ENCODE data around the gene LAMB1. TPM values are rescaled to one million over a fixed set of nuclear protein-coding genes. Genes with fewer than 3 reads are reported as not detected.
"Not testable (repeated sequence)": the region's sequence is repeated elsewhere in the genome, so short reads cannot be mapped to it uniquely, and the experiment has no call there.

The LAMB1 gene
- total RNA-seq, 2 donors from 2014 or later = not detected

DNA sequence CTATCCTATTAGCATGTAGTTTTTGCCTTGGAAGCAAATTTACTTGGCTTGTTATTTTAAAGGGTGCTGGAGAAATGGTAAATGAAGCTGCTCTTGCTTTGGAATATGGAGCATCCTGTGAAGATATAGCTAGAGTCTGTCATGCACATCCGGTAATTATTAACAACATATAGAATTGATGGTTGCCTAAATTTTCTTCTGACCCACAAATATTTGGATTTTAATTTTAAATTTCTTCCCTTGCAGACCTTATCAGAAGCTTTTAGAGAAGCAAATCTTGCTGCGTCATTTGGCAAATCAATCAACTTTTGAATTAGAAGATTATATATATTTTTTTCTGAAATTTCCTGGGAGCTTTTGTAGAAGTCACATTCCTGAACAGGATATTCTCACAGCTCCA lies 84.0 kb downstream of the LAMB1 start:
- H3K27me3 Mint-ChIP-seq = no peaks in the 10 kb centered on the region
- H3K4me1 Mint-ChIP-seq = peaks cover 26% of the 10 kb centered on the region
- no peak for ATAC-seq
- H3K4me3 Mint-ChIP-seq = no peak overlapping the region
- H3K27ac Mint-ChIP-seq = peak overlapping the region; percentile 83
- no peaks in the 10 kb centered on the region for H3K9me3 ChIP-seq (ENCODE audit: control insufficient read depth, low read length, poor library complexity, severe bottlenecking)
- H3K36me3 Mint-ChIP-seq (ENCODE audit: low read depth) = peaks cover 7% of the 10 kb centered on the region
- DNase-seq = no peak

DNA sequence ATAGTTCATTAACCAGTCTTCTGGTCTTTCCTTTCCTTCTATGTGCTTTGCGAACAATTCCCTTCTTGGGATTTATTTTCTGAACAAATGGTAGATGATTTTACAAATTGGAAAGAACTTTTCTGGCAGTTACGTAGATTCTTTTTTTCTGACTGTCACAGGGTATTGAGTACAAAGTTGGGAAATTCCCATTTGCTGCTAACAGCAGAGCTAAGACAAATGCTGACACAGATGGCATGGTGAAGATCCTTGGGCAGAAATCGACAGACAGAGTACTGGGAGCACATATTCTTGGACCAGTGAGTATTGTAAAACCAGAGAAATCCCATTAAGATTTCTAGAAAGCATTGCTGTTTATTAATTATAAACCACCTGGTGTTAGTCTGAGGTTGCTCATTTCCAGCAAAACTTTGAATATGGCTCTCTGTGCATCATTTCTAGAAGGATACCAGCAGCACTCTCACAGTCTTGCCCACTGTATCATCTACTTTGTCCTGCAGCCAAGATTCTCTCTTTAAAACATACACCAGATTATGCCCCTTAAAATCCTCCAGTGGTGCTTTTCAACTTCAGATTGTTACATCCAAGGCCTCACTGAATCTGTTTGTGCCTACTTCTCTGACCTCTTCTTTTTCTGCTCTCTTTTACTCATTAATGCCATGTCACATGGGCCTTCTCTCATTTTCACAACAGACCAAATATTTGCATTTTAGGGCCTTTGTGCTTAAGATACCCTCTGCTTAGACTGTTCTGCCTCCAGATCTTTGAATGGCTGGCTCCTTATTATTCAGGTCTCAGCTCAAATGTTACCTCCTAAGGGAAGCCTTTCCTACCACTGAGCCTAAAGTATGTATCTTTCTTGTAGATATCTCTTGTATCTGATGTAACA lies 85.0 kb downstream of the LAMB1 start:
- DNase-seq = no peak
- Mint-ChIP-seq H3K27me3 (no peaks in the 10 kb centered on the region), H3K4me1 (peaks cover 20% of the 10 kb centered on the region), H3K36me3 (ENCODE audit: low read depth) (peaks cover 10% of the 10 kb centered on the region), H3K4me3 (no peak overlapping the region), H3K27ac (peak overlapping the region; percentile 83)
- no peak for ATAC-seq
- H3K9me3 ChIP-seq (ENCODE audit: control insufficient read depth, low read length, poor library complexity, severe bottlenecking) = no peaks in the 10 kb centered on the region

DNA sequence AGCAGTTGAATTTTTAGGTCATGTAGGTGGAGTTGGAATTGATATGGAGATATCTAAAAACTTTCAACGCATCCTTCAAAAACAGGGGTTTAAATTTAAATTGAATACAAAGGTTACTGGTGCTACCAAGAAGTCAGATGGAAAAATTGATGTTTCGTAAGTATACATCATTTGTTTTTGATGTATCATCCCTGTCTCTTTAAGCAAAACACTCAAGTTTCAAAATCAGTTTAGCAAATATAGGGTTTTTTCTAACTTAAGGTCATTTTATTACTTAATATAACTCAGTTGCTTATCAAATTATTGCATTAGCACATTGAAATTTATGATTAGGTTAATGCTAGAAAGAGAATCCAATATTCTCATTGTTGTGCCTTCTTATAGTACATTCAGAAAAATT lies 87.4 kb downstream of the LAMB1 start:
- Mint-ChIP-seq H3K27me3 (no peaks in the 10 kb centered on the region), H3K36me3 (ENCODE audit: low read depth) (peaks cover 20% of the 10 kb centered on the region), H3K4me3 (no peak overlapping the region), H3K4me1 (peaks cover 19% of the 10 kb centered on the region), H3K27ac (peak overlapping the region; percentile 61)
- no peaks in the 10 kb centered on the region for H3K9me3 ChIP-seq (ENCODE audit: control insufficient read depth, low read length, poor library complexity, severe bottlenecking)
- no peak for ATAC-seq
- DNase-seq = no peak

- Mint-ChIP-seq H3K4me3 (no peak overlapping the region), H3K36me3 (ENCODE audit: low read depth) (peaks cover 20% of the 10 kb centered on the region), H3K27me3 (no peaks in the 10 kb centered on the region), H3K27ac (peak overlapping the region; percentile 61), H3K4me1 (peaks cover 16% of the 10 kb centered on the region)
- no peaks in the 10 kb centered on the region for H3K9me3 ChIP-seq (ENCODE audit: control insufficient read depth, low read length, poor library complexity, severe bottlenecking)
- no peak for ATAC-seq
- DNase-seq = no peak
Observed at GRCh38 chr7:107914831-107915230, 88.1 kb downstream of the LAMB1 start.

DNA sequence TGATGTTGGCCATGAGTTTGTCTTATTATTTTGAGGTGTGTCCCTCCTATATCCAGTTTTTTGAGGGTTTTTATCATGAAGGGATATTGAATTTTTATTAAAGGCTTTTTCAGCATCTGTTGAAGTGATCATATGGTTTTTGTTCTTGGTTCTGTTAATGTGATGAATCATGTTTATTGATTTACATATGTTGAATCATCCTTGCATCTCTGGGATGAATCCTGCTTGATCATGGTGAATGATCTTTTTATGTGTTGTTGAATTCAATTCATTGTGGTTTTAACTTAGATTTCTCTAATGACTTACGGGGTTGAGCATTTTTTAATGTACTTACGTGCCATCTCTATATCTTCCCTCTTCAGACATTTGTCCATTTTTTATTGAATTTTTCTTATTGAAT lies 89.1 kb downstream of the LAMB1 start:
- no peaks in the 10 kb centered on the region for H3K9me3 ChIP-seq (ENCODE audit: control insufficient read depth, low read length, poor library complexity, severe bottlenecking)
- Mint-ChIP-seq H3K36me3 (ENCODE audit: low read depth) (peaks cover 26% of the 10 kb centered on the region), H3K27ac (peak overlapping the region; percentile 19), H3K4me3 (no peak overlapping the region), H3K27me3 (no peaks in the 10 kb centered on the region), H3K4me1 (peaks cover 18% of the 10 kb centered on the region)
- ATAC-seq = no peak
- no peak for DNase-seq

GRCh38 chr7:107911981-107912380 lies 91.0 kb downstream of the LAMB1 start:
- H3K4me1 Mint-ChIP-seq = peaks cover 24% of the 10 kb centered on the region
- no peaks in the 10 kb centered on the region for H3K9me3 ChIP-seq (ENCODE audit: control insufficient read depth, low read length, poor library complexity, severe bottlenecking)
- peaks cover 29% of the 10 kb centered on the region for H3K36me3 Mint-ChIP-seq (ENCODE audit: low read depth)
- no peak overlapping the region for H3K27ac Mint-ChIP-seq
- ATAC-seq = no peak
- no peak overlapping the region for H3K4me3 Mint-ChIP-seq
- DNase-seq = no peak
- H3K27me3 Mint-ChIP-seq = no peaks in the 10 kb centered on the region

DNA sequence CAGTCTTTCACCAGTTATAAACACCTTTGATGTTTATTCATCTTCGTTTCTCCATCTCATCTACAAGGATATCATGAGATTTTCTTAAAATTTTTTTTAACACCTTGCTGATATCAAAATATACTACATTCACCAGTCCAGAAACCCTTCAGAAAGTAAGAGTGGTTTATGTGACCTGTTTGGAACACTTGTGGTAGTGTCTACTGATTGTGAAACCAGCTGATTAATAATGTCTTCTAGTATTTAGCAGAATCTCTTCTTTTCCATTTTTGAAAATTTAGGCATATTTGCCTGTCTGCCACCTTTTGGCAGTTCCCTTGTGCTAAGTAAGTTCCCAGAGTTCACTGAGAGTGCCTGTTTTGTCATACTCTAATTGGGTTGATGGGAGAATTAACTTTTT lies 93.5 kb downstream of the LAMB1 start:
- H3K9me3 ChIP-seq (ENCODE audit: control insufficient read depth, low read length, poor library complexity, severe bottlenecking) = no peaks in the 10 kb centered on the region
- no peak overlapping the region for H3K4me3 Mint-ChIP-seq
- H3K36me3 Mint-ChIP-seq (ENCODE audit: low read depth) = peaks cover 35% of the 10 kb centered on the region
- peaks cover 26% of the 10 kb centered on the region for H3K4me1 Mint-ChIP-seq
- DNase-seq (no peak), ATAC-seq (no peak)
- H3K27me3 Mint-ChIP-seq = no peaks in the 10 kb centered on the region
- H3K27ac Mint-ChIP-seq = peak overlapping the region; percentile 37

DNA sequence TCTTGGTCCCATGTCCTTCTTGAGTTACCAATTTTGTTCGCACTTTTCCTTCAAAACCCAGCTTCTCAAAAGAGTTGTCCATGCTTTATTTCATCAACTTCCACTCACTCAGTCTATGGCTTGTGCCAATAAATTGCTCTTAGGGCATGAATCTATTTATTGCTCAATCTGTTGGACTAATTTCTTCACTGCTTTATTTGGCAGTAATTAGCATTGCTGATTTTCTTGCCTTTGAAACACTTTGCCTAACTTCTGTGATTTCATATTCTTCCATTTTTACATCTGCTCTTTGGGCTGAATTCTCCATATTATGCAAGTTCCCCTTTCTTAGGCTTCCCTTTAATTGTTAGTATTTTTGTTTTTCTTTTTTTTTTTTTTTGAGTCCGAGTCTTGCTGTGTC lies 95.2 kb downstream of the LAMB1 start:
- DNase-seq = no peak
- Mint-ChIP-seq H3K27ac (peak overlapping the region; percentile 29), H3K4me1 (peaks cover 26% of the 10 kb centered on the region), H3K27me3 (no peaks in the 10 kb centered on the region), H3K4me3 (no peak overlapping the region), H3K36me3 (ENCODE audit: low read depth) (peaks cover 34% of the 10 kb centered on the region)
- ATAC-seq = no peak
- H3K9me3 ChIP-seq (ENCODE audit: control insufficient read depth, low read length, poor library complexity, severe bottlenecking) = no peaks in the 10 kb centered on the region

DNA sequence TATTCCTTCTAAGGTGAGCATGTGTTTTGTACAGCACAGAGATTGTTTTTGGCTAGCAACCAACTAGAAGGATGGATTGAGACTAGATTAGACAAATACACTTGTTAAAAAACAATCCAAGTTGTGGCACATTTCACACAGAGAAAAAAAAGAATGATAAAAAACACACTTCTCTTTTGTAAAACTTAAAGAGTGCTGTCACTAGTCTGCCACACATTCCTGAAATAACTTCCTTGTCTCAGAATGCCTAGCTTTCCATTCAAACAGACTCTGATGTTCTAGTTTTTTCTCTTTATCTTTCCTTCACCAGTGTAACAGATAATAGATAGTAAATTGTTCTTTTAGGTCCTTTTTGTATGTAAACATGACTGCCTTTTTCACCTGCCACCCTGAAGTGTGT lies 100.6 kb downstream of the LAMB1 start:
- no peak for DNase-seq
- Mint-ChIP-seq H3K4me3 (no peak overlapping the region), H3K27me3 (no peaks in the 10 kb centered on the region), H3K27ac (no peak overlapping the region), H3K4me1 (peaks cover 28% of the 10 kb centered on the region), H3K36me3 (ENCODE audit: low read depth) (peaks cover 12% of the 10 kb centered on the region)
- no peaks in the 10 kb centered on the region for H3K9me3 ChIP-seq (ENCODE audit: control insufficient read depth, low read length, poor library complexity, severe bottlenecking)
- no peak for ATAC-seq

GRCh38 chr7:107900496-107901015 lies 102.4 kb downstream of the LAMB1 start:
- Mint-ChIP-seq H3K4me3 (no peak overlapping the region), H3K4me1 (peaks cover 33% of the 10 kb centered on the region), H3K36me3 (ENCODE audit: low read depth) (peaks cover 7% of the 10 kb centered on the region), H3K27me3 (no peaks in the 10 kb centered on the region), H3K27ac (no peak overlapping the region)
- no peak for ATAC-seq
- no peak for DNase-seq
- H3K9me3 ChIP-seq (ENCODE audit: control insufficient read depth, low read length, poor library complexity, severe bottlenecking) = no peaks in the 10 kb centered on the region

- DNase-seq (no peak), ATAC-seq (no peak)
- peaks cover 11% of the 10 kb centered on the region for H3K36me3 Mint-ChIP-seq (ENCODE audit: low read depth)
- H3K27me3 Mint-ChIP-seq = no peaks in the 10 kb centered on the region
- peaks cover 44% of the 10 kb centered on the region for H3K4me1 Mint-ChIP-seq
- H3K4me3 Mint-ChIP-seq = no peak overlapping the region
- no peaks in the 10 kb centered on the region for H3K9me3 ChIP-seq (ENCODE audit: control insufficient read depth, low read length, poor library complexity, severe bottlenecking)
- no peak overlapping the region for H3K27ac Mint-ChIP-seq
Observed at GRCh38 chr7:107898997-107899594, 103.9 kb downstream of the LAMB1 start.

DNA sequence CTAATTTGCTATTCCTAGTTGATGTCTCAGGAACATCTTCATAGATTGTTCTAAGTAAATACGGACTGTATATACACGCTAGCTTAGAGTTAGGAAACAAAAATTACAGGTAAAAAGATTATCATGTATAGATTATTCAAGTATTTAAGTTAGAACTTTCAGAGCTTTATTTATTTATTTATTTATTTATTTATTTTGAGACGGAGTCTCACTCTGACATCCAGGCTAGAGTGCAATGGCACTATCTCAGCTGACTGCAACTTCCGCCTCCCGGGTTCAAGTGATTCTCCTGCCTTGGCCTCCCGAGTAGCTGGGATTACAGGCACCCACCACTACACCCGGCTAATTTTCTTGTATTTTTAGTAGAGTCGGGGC lies 110.6 kb downstream of the LAMB1 start:
- H3K36me3 Mint-ChIP-seq (ENCODE audit: low read depth) = peaks cover 15% of the 10 kb centered on the region

GRCh38 chr7:107891636-107892366 lies 111.2 kb downstream of the LAMB1 start:
- Mint-ChIP-seq H3K36me3 (ENCODE audit: low read depth) (peaks cover 15% of the 10 kb centered on the region), H3K4me3 (peak overlapping the region; percentile 100), H3K4me1 (peaks cover 44% of the 10 kb centered on the region), H3K27me3 (no peaks in the 10 kb centered on the region), H3K27ac (peak overlapping the region; percentile 99)
- DNase-seq (peak in 1 of 3 donors; percentile 26), ATAC-seq (peak; percentile 53)
- H3K9me3 ChIP-seq (ENCODE audit: control insufficient read depth, low read length, poor library complexity, severe bottlenecking) = no peaks in the 10 kb centered on the region

More for the DNA sequence above, 110.6 kb downstream of the LAMB1 start:
- not testable (repeated sequence) for H3K9me3 ChIP-seq (ENCODE audit: control insufficient read depth, low read length, poor library complexity, severe bottlenecking); DNase-seq; H3K27me3 Mint-ChIP-seq; ATAC-seq
- H3K4me1 Mint-ChIP-seq = peaks cover 49% of the 10 kb centered on the region
- peak overlapping the region; percentile 99 for H3K27ac Mint-ChIP-seq
- H3K4me3 Mint-ChIP-seq = peak overlapping the region; percentile 100
